Prostate gland (tissue), 2 donors: ENCODE measurements around the gene AFF3.

Source experiments
- POLR2AphosphoS5 ChIP-seq: sonication (generic); formaldehyde crosslinking; IDR thresholded peaks from one replicate; pipeline ENCODE4 v1.6.1; 2017; ENCODE audit warnings: antibody characterized with exemption
- TF ChIP-seq, protein P1 (sequence below), 4 experiments: fragments of 200-600 bp in 2 of 4; fragments of 450-650 bp in 2 of 4; sonication (generic) in 2 of 4; IDR thresholded peaks; 1 replicate in 3 of 4; 2 replicates in 1 of 4; pipeline ENCODE4 v1.5.1; 2016 to 2019; ENCODE audit warnings: antibody characterized with exemption in 4 of 4, mild to moderate bottlenecking in 2 of 4, moderate library complexity in 2 of 4

GRCh38 chr2:99856119-99856518, 286.3 kb downstream of the AFF3 start:
- TF ChIP-seq, protein P1, sequence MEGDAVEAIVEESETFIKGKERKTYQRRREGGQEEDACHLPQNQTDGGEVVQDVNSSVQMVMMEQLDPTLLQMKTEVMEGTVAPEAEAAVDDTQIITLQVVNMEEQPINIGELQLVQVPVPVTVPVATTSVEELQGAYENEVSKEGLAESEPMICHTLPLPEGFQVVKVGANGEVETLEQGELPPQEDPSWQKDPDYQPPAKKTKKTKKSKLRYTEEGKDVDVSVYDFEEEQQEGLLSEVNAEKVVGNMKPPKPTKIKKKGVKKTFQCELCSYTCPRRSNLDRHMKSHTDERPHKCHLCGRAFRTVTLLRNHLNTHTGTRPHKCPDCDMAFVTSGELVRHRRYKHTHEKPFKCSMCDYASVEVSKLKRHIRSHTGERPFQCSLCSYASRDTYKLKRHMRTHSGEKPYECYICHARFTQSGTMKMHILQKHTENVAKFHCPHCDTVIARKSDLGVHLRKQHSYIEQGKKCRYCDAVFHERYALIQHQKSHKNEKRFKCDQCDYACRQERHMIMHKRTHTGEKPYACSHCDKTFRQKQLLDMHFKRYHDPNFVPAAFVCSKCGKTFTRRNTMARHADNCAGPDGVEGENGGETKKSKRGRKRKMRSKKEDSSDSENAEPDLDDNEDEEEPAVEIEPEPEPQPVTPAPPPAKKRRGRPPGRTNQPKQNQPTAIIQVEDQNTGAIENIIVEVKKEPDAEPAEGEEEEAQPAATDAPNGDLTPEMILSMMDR (IDR thresholded peaks at IDR 0.05): no peak
- no peak for TF ChIP-seq POLR2AphosphoS5
